IPS-15b (cell line): ENCODE data around the gene SLC36A3.

Source experiments
- H3K27me3 ChIP-seq: one replicate; pipeline ENCODE4 v1.6.1; 2013; ENCODE audit warnings: low read length; ENCODE audit not compliant: control insufficient read depth, insufficient read depth
- H3K36me3 ChIP-seq: one replicate; pipeline ENCODE4 v1.6.1; 2013; ENCODE audit warnings: low read length; ENCODE audit not compliant: control insufficient read depth, insufficient read depth
- H3K4me1 ChIP-seq: one replicate; pipeline ENCODE4 v1.6.1; 2013; ENCODE audit warnings: mild to moderate bottlenecking, low read length; ENCODE audit not compliant: control insufficient read depth, insufficient read depth
- H3K4me3 ChIP-seq: one replicate; pipeline ENCODE4 v1.5.1; 2013; ENCODE audit warnings: low read depth, low read length
- H3K9ac ChIP-seq: one replicate; pipeline ENCODE4 v1.6.1; 2013; ENCODE audit warnings: low read depth, mild to moderate bottlenecking, low read length
- H3K9me3 ChIP-seq: one replicate; pipeline ENCODE4 v1.6.1; 2013; ENCODE audit warnings: mild to moderate bottlenecking, low read length; ENCODE audit not compliant: control insufficient read depth, insufficient read depth

Gene SLC36A3

GRCh38 chr5:151303666-151304065, at the start of gene SLC36A3:
Gene SLC36A3, minus strand, starts transcription at chr5:151303766. Its CDS starts 412 bp downstream, at chr5:151303354.
- no peaks in the 10 kb centered on the region for H3K36me3 ChIP-seq
- H3K9me3 ChIP-seq = no peaks in the 10 kb centered on the region
- H3K9ac ChIP-seq = no peak within 1 kb of the TSS
- H3K27me3 ChIP-seq = no peaks in the 10 kb centered on the region
- no peaks in the 10 kb centered on the region for H3K4me1 ChIP-seq
- no peak within 1 kb of the TSS for H3K4me3 ChIP-seq

- H3K4me3 ChIP-seq = no peak overlapping the region
- H3K4me1 ChIP-seq = peaks cover 4% of the 10 kb centered on the region
- H3K9ac ChIP-seq = no peak overlapping the region
- H3K9me3 ChIP-seq = no peaks in the 10 kb centered on the region
- no peaks in the 10 kb centered on the region for H3K36me3 ChIP-seq
- H3K27me3 ChIP-seq = peaks cover 21% of the 10 kb centered on the region
These were observed 48.1 kb upstream of the SLC36A3 start for GRCh38 chr5:151351671-151352070.

GRCh38 chr5:151348789-151349188, 45.2 kb upstream of the SLC36A3 start:
- Histone ChIP-seq H3K27me3 (peaks cover 42% of the 10 kb centered on the region), H3K9ac (no peak overlapping the region), H3K4me1 (peaks cover 20% of the 10 kb centered on the region), H3K4me3 (no peak overlapping the region), H3K9me3 (no peaks in the 10 kb centered on the region), H3K36me3 (no peaks in the 10 kb centered on the region)

- H3K36me3 ChIP-seq = no peaks in the 10 kb centered on the region
- no peak within 1 kb of the TSS for H3K9ac ChIP-seq
- H3K27me3 ChIP-seq = peaks cover 48% of the 10 kb centered on the region
- H3K4me1 ChIP-seq = peaks cover 20% of the 10 kb centered on the region
- H3K4me3 ChIP-seq = no peak within 1 kb of the TSS
- H3K9me3 ChIP-seq = no peaks in the 10 kb centered on the region
These were observed 43.8 kb upstream of the SLC36A3 start, which contains the start of gene SLC36A2 for GRCh38 chr5:151347369-151347768. Gene SLC36A2, minus strand, starts transcription at chr5:151347559. Its CDS starts 99 bp downstream, at chr5:151347460.

- H3K4me3 ChIP-seq = no peak overlapping the region
- peaks cover 20% of the 10 kb centered on the region for H3K4me1 ChIP-seq
- no peaks in the 10 kb centered on the region for H3K9me3 ChIP-seq
- no peaks in the 10 kb centered on the region for H3K36me3 ChIP-seq
- H3K27me3 ChIP-seq = peaks cover 52% of the 10 kb centered on the region
- H3K9ac ChIP-seq = no peak overlapping the region
These were observed 42.4 kb upstream of the SLC36A3 start for GRCh38 chr5:151345808-151346478.

GRCh38 chr5:151345187-151345807, 41.7 kb upstream of the SLC36A3 start:
- Histone ChIP-seq H3K4me1 (peaks cover 20% of the 10 kb centered on the region), H3K36me3 (no peaks in the 10 kb centered on the region), H3K9me3 (no peaks in the 10 kb centered on the region), H3K9ac (no peak overlapping the region), H3K27me3 (peaks cover 51% of the 10 kb centered on the region), H3K4me3 (no peak overlapping the region)

- peaks cover 19% of the 10 kb centered on the region for H3K4me1 ChIP-seq
- no peak overlapping the region for H3K9ac ChIP-seq
- H3K27me3 ChIP-seq = peaks cover 43% of the 10 kb centered on the region
- H3K4me3 ChIP-seq = no peak overlapping the region
- H3K9me3 ChIP-seq = no peaks in the 10 kb centered on the region
- no peaks in the 10 kb centered on the region for H3K36me3 ChIP-seq
These were observed 40.5 kb upstream of the SLC36A3 start for GRCh38 chr5:151344088-151344487.

- Histone ChIP-seq H3K9me3 (no peaks in the 10 kb centered on the region), H3K9ac (no peak overlapping the region), H3K27me3 (peaks cover 19% of the 10 kb centered on the region), H3K4me1 (peaks cover 4% of the 10 kb centered on the region), H3K4me3 (no peak overlapping the region), H3K36me3 (no peaks in the 10 kb centered on the region)
These were observed 36.4 kb upstream of the SLC36A3 start for GRCh38 chr5:151340004-151340403.

- Histone ChIP-seq H3K4me1 (no peaks in the 10 kb centered on the region), H3K9me3 (no peaks in the 10 kb centered on the region), H3K36me3 (no peaks in the 10 kb centered on the region)
These were observed 35.2 kb upstream of the SLC36A3 start for GRCh38 chr5:151338734-151339133.

GRCh38 chr5:151332857-151333256, 29.3 kb upstream of the SLC36A3 start:
- no peak overlapping the region for H3K4me3 ChIP-seq
- H3K9me3 ChIP-seq = no peaks in the 10 kb centered on the region
- H3K4me1 ChIP-seq = no peaks in the 10 kb centered on the region
- H3K36me3 ChIP-seq = no peaks in the 10 kb centered on the region
- H3K27me3 ChIP-seq = no peaks in the 10 kb centered on the region
- no peak overlapping the region for H3K9ac ChIP-seq

More at GRCh38 chr5:151338734-151339133, 35.2 kb upstream of the SLC36A3 start:
- no peak overlapping the region for H3K4me3 ChIP-seq
- H3K9ac ChIP-seq = no peak overlapping the region
- peaks cover 10% of the 10 kb centered on the region for H3K27me3 ChIP-seq

- Histone ChIP-seq H3K27me3 (no peaks in the 10 kb centered on the region), H3K4me3 (no peak overlapping the region), H3K9ac (no peak overlapping the region), H3K36me3 (no peaks in the 10 kb centered on the region), H3K4me1 (no peaks in the 10 kb centered on the region), H3K9me3 (no peaks in the 10 kb centered on the region)
These were observed 25.2 kb upstream of the SLC36A3 start for GRCh38 chr5:151328734-151329133.

- no peak overlapping the region for H3K4me3 ChIP-seq
- no peaks in the 10 kb centered on the region for H3K36me3 ChIP-seq
- no peaks in the 10 kb centered on the region for H3K9me3 ChIP-seq
- no peak overlapping the region for H3K9ac ChIP-seq
- no peaks in the 10 kb centered on the region for H3K27me3 ChIP-seq
- H3K4me1 ChIP-seq = no peaks in the 10 kb centered on the region
These were observed 24.0 kb upstream of the SLC36A3 start for GRCh38 chr5:151327585-151327984.
